C4-2B (cell line): Measurements from ENCODE around the gene FAM81B.

Source experiments
- H3K27ac ChIP-seq: fragments of 450-650 bp; 2 replicates; pipeline ENCODE4 v1.5.1; 2017
- ZFX ChIP-seq: fragments of 450-650 bp; IDR thresholded peaks from 2 replicates; pipeline ENCODE4 v1.6.1; 2017
- TF ChIP-seq, protein P1 (sequence below): fragments of 450-650 bp; conservative IDR thresholded peaks from 2 replicates; pipeline ENCODE4 v1.5.1; 2017; ENCODE audit warnings: mild to moderate bottlenecking

FAM81B gene

DNA sequence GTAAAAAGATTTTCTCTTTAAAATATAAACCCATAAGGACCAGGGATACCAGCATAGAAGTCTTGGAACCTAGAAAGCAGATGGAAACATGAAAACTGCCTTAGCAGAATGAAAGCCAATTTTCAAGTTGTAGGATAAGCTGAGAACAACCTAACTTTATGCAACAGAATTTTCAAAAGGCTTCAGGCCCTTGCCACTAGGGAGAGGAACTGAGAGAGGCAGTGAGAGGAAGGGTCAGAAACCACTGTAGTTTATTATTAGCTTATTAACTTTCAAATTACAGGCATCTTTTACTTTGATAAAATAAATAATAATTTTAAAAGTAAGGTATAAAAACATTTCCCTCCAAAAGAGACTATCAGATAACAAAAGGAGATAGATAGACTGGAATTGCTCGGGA lies 33.4 kb downstream of the FAM81B start:
- H3K27ac ChIP-seq, result no peak overlapping the region
- TF ChIP-seq, protein P1, sequence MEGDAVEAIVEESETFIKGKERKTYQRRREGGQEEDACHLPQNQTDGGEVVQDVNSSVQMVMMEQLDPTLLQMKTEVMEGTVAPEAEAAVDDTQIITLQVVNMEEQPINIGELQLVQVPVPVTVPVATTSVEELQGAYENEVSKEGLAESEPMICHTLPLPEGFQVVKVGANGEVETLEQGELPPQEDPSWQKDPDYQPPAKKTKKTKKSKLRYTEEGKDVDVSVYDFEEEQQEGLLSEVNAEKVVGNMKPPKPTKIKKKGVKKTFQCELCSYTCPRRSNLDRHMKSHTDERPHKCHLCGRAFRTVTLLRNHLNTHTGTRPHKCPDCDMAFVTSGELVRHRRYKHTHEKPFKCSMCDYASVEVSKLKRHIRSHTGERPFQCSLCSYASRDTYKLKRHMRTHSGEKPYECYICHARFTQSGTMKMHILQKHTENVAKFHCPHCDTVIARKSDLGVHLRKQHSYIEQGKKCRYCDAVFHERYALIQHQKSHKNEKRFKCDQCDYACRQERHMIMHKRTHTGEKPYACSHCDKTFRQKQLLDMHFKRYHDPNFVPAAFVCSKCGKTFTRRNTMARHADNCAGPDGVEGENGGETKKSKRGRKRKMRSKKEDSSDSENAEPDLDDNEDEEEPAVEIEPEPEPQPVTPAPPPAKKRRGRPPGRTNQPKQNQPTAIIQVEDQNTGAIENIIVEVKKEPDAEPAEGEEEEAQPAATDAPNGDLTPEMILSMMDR, result no peak
- no peak for TF ChIP-seq ZFX

DNA sequence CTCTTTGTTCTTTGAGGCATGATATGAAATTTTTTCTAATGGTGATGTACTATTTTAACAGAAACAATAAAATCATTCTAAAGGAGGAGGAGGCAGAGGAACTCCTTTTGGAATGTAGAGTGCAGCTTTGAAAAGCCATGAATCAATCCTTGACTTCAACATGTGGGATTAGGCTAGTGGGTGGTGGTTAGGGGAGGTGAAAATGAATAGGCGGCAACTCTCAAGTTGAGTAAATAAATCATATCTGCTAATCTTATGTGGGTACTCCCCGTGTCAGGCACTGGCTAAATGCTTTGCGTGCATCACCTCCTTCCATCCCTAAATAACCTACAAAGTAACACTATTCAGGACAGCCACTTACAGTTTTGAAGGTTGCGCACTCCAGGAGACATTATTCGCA lies 35.1 kb downstream of the FAM81B start:
- TF ChIP-seq ZFX, result no peak
- TF ChIP-seq, protein P1, result no peak

DNA sequence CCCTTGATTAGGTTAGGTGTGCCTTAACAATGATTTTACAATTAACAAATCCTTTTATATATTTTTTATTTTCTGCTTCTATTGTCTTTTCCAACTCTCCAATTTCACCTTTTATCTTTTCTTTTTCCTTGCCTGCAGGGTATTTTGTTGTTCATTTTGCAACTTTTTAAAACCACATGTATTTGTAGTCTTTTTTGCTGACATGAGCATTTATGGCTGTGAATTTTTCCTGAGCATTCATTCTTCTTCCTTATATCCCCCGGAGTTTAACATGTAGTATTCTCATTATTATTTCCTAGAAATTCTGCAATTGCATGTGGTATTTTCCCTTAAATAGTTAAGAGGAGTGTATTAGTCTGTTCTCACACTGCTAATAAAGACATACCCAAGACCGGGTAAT lies 41.6 kb downstream of the FAM81B start:
- H3K27ac ChIP-seq, result no peak overlapping the region
- no peak for TF ChIP-seq ZFX
- TF ChIP-seq, protein P1, result no peak

More for the DNA sequence above, 35.1 kb downstream of the FAM81B start:
- H3K27ac ChIP-seq, result no peak overlapping the region

DNA sequence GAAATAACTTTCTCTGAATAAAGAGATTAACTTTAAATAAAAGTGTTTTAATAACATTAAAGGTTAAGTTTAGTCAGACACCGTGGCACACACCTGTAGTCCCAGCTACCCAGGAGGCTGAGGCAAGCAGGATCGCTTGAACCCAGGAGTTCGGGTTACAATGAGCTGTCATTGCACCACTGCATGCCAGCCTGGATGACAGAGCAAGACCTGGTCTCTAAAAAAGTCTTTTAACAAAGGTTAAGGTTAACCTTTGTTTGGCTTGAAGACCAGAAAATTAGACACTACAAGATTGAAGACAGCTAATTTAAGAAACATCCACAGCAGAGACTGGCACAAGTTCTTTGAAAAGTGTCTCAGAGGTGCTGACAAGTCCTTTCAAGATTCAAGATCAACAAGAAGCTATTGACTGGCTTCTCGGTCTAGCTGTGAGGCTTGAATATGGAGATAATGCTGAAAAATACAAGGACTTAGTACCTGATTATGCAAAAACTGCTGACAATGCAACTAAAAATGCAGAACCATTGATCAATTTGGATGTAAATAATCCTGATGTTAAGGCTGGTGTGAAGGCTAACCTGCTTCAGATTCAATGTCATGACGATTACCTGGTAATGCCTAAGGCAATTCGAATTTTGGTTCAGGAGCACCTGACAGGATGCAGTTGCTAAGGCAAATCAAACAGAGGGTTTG lies 48.8 kb downstream of the FAM81B start:
- no peak overlapping the region for H3K27ac ChIP-seq

DNA sequence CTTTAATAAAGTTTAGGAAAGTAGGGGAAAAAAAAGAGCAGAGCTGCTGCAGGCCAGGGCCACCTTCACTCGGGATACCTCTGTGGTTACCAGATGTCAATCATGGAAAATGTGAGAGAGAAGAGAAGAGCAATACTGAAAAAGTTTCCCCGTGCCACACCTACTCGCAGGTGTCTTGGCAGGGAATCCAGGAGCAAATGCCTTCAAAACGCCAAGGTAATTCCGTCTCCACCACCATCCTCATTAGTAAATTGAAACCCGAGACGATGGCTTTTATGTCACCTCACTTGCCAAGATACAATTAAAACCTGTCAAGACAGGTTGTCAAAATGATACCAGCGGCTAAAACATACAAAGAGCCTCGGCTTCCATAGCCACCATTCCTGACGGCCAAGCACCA lies 49.7 kb downstream of the FAM81B start:
- no peak overlapping the region for H3K27ac ChIP-seq
- no peak for TF ChIP-seq ZFX
- TF ChIP-seq, protein P1, result no peak

More for the DNA sequence above, 48.8 kb downstream of the FAM81B start:
- no peak for TF ChIP-seq ZFX
- TF ChIP-seq, protein P1, result no peak

DNA sequence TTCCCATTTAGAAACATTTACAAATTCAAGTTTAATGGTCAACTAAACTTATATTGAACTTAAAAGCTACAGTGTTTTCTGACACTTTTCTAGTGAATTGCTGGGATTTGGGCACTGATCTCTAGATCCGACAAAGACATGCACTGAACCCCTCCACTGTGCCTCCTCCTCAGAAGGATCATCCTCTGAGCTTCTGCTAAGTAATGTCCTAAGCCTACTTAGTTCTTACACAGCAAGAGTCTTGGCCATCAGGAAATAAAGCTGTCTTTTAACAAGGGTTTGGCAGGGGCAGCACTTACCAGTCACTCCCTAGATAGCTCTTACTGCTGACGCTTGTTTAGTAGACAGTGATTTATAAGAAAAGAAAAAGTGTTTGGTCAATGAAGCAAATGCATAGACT lies 50.5 kb downstream of the FAM81B start:
- H3K27ac ChIP-seq, result no peak overlapping the region
- TF ChIP-seq, protein P1, result no peak
- no peak for TF ChIP-seq ZFX

DNA sequence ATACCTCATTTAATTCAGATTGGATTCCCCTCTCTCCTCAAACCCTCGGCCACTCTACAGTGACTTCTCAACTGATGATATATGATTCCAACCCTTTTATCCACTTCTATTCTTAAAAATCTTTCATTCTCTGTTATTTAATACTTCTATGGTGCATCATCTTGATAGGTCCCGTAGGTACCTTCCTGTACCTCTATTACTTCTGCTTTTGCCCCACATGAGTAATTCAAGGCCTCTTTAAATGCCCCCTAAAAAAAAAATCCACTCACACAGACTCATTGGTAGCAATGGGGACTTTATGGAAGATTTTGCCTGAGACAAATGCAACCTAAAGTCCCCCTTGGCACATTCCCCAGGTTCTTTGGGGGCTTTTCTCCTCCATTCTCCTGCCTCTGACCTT lies 54.3 kb downstream of the FAM81B start:
- TF ChIP-seq, protein P1, result no peak
- no peak for TF ChIP-seq ZFX
- no peak overlapping the region for H3K27ac ChIP-seq
